ENCODE measurements around the gene C1orf105. TPM values are rescaled to one million over a fixed set of nuclear protein-coding genes. Genes with fewer than 3 reads are reported as not detected.

C1orf105 gene
- total and polyA plus RNA-seq, 2 of the 13 experiments (the other 11 are each of a cell fraction or from before 2014, with no cell fraction given), result 0.15 to 0.45 TPM

- DNase-seq (ENCODE audit: low spot score), result no peak
- Histone ChIP-seq H3K79me2 (ENCODE audit: insufficient read depth, low read length) (no peaks in the 10 kb centered on the region), H3K4me1 (ENCODE audit: insufficient read depth, low read length) (peaks cover 24% of the 10 kb centered on the region), H3K27me3 (ENCODE audit: control insufficient read depth in 1 of 2, insufficient read depth in 2 of 2, low read length in 2 of 2) (no peaks in the 10 kb centered on the region; a peak in 1 of 5 replicates), H3K9ac (ENCODE audit: insufficient read depth, low read depth, low read length) (no peak overlapping the region), H4K20me1 (ENCODE audit: insufficient read depth, low read length) (no peaks in the 10 kb centered on the region), H3K36me3 (replicated peaks in 1 of 2; ENCODE audit: control insufficient read depth in 1 of 2, insufficient read depth in 2 of 2, low read length in 2 of 2) (no peaks in the 10 kb centered on the region), H3K4me2 (ENCODE audit: low read depth, low read length) (no peak overlapping the region), H3K4me3 (replicated peaks in 1 of 3; ENCODE audit: insufficient read depth in 1 of 3, low read depth in 2 of 3, low read length in 3 of 3) (no peak overlapping the region), H3K27ac (ENCODE audit: extremely low read length, insufficient read depth, low read length) (no peak overlapping the region), H2AFZ (ENCODE audit: low read length) (no peak overlapping the region), H3K9me3 (ENCODE audit: low read length) (no peaks in the 10 kb centered on the region)
- ATAC-seq, result no peak
- in situ Hi-C loops (cut with HindIII; ENCODE audit: extremely low pct_ligation_motif_present, low pct_unique_long_range_greater_than_20kb), result loop anchor here (10.0 kb wide), 1 partner anchor 393 kb away; no protein-coding TSS in a partner anchor
- WGBS (ENCODE audit: low lambda C conversion rate), result 89% methylated on average over 2 of the region's 2 CpGs
- TF ChIP-seq STAT5B (CRISPR knock-in tag; IDR thresholded peaks at IDR 0.05), result no peak
- TF ChIP-seq, protein P1, sequence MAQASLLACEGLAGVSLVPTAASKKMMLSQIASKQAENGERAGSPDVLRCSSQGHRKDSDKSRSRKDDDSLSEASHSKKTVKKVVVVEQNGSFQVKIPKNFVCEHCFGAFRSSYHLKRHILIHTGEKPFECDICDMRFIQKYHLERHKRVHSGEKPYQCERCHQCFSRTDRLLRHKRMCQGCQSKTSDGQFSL (CRISPR knock-in tag; IDR thresholded peaks at IDR 0.05), result no peak
- TF ChIP-seq KDM1A (CRISPR knock-in tag; IDR thresholded peaks at IDR 0.05), result no peak
- TF ChIP-seq MAFK (conservative IDR thresholded peaks at IDR 0.05 in 1 of 2, IDR thresholded peaks at IDR 0.05 in 1 of 2; ENCODE audit: low read length in 2 of 2), result no peak
- TF ChIP-seq, protein P2, sequence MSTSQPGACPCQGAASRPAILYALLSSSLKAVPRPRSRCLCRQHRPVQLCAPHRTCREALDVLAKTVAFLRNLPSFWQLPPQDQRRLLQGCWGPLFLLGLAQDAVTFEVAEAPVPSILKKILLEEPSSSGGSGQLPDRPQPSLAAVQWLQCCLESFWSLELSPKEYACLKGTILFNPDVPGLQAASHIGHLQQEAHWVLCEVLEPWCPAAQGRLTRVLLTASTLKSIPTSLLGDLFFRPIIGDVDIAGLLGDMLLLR (CRISPR knock-in tag; IDR thresholded peaks at IDR 0.05), result no peak
- TF ChIP-seq, protein P3, sequence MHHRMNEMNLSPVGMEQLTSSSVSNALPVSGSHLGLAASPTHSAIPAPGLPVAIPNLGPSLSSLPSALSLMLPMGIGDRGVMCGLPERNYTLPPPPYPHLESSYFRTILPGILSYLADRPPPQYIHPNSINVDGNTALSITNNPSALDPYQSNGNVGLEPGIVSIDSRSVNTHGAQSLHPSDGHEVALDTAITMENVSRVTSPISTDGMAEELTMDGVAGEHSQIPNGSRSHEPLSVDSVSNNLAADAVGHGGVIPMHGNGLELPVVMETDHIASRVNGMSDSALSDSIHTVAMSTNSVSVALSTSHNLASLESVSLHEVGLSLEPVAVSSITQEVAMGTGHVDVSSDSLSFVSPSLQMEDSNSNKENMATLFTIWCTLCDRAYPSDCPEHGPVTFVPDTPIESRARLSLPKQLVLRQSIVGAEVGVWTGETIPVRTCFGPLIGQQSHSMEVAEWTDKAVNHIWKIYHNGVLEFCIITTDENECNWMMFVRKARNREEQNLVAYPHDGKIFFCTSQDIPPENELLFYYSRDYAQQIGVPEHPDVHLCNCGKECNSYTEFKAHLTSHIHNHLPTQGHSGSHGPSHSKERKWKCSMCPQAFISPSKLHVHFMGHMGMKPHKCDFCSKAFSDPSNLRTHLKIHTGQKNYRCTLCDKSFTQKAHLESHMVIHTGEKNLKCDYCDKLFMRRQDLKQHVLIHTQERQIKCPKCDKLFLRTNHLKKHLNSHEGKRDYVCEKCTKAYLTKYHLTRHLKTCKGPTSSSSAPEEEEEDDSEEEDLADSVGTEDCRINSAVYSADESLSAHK (CRISPR knock-in tag; IDR thresholded peaks at IDR 0.05; ENCODE audit: borderline replicate concordance), result no peak
- TF ChIP-seq KDM5A (IDR thresholded peaks at IDR 0.05; ENCODE audit: borderline replicate concordance, low read length), result no peak
- no peak for TF ChIP-seq SRSF9 (IDR thresholded peaks at IDR 0.05; ENCODE audit: borderline replicate concordance, insufficient read depth, low read depth, low read length, poor library complexity, severe bottlenecking)
- TF ChIP-seq CBX5 (CRISPR knock-in tag; IDR thresholded peaks at IDR 0.05; ENCODE audit: borderline replicate concordance), result no peak
- TF ChIP-seq RELA (CRISPR knock-in tag; IDR thresholded peaks at IDR 0.05), result no peak
- TF ChIP-seq MATR3 (CRISPR knock-in tag; IDR thresholded peaks at IDR 0.05), result no peak
- intact Hi-C loops (cut with micrococcal nuclease; ENCODE audit: unreplicated experiment), result loop anchor here (2.0 to 5.0 kb wide), 2 partner anchors 131 to 597 kb away; no protein-coding TSS in a partner anchor
- CTCF ChIA-PET (ENCODE audit: low intra/inter-chr PET ratio, low total read pairs), result no interaction called here
- no TSS peak for BruUV-seq (replicated peaks)
- FAIRE-seq, result no peak
- POLR2A ChIA-PET, result no interaction called here
Measured at GRCh38 chr1:172398193-172398592, 22.3 kb upstream of the C1orf105 start.

Measured in HepG2 (cell line).